NOMO-1 treated with DMSO at 0.1 percent for 48 hours (cell line): ENCODE data around the gene ASB2.

Source experiments
- DNase-seq: peaks from one replicate; lab custom pipeline; 2025; ENCODE audit not compliant: unreplicated experiment; lab: John Stamatoyannopoulos, UW

ASB2 gene

DNA sequence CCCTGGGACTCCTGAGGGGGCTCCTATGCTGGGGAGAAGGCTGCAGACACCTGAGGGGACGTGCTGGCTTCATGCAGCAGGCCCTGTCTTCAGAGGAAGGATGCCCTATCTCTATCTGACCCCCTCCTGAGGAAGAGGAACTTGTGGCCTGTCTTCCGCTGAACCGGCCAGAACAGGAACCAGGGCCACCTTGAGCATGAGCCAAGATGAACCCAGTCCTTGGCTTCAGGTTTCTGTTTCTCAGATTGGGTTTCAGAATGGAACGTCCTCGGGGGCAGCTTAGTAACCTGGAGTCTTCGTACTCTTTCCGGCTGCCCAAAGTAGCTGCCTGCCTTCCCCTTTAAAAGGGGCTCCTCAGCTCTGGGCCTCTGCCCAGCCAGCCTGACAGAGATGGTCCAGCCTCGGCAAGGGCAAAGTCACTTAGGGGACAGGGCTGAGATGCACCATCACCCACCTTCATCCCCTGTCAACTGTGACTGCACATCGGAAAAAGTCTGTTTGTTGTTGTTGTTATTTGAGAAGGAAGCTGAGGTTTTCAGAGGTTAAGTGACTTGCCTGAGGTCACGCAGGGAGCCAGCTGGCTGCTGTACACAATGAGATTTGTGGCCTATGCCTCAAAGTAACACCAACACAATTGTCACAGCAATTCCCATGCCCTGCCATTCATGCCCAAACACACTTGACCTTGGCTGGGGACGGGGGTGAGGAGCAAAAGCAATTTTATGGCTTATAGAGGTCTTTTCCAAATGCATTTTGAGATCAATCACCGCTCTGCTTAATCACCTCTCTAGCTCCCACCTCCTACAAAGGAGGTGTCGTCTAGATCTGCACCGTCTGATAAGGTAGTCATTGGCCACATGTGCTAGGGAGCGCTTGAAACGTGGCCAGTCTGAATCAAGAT, 13.4 kb downstream of the ASB2 start:
- peak; percentile 87 for DNase-seq

DNA sequence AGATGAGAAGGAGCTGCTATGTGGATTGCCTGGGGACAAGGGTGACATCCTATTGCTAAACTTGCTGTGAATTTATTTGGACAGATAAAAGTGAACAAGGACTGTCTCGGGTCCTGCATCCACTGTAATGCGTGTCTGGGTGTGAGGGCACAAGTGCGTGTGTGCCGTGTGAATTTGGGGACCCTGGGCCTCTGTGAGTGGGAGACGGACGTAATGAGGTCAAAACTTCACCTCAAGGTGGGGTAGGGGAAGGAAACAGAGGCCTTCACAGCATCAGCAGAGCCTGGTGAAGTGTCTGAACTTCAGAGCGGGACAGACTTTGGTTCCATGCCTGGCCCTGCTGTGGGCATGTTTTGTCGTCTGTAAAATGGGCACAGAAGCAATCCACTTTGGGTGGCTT, 14.8 kb downstream of the ASB2 start:
- DNase-seq = no peak

DNA sequence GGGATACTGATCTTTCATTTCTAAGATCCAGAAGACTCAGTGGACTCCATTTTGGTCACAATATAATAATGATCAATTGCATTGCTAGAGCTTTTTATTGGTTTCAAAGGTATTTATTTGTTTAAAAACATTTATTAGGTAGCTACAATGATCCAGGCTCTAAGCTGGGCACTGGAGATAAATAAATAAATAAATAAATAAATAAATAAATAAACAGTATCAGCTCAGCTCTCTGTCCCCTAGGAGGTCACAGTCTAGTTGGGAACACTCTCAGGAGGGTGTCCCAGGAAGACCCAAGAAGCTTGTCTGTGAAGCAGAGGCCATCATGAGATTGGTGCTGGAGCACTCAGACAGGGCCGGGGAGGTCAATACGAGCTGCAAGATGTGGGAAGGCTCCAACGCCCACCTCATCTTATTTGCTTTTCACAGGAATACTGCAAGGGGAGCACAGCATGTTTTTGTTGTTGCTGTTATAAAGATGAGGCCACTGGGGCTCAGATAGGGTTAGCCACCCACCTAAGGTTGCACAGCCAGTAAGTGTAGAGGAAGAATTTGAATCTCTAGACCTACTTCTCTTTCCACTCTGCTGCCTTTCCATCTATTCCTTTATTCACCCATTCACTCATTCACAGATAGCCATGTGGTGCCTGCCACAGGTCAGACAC, 15.5 kb downstream of the ASB2 start:
- DNase-seq = no peak

DNA sequence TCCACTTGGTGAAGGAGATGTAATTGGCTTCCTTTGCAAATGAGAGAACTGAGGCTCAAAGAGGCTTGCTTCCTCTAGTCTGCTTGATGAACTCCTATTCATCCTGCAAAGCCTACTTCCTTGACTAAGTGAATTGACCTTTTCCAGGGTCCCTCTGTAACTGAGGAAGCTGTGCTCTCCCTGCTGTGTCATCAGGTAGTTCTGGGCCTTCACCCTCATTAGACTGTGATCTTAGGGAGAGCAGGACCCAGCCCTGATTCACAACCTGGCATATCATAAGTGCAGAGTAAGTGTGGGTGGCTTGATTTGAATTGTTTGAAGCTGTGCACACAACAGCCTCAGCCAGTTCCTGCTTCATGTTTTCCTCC, 16.3 kb downstream of the ASB2 start:
- no peak for DNase-seq

DNA sequence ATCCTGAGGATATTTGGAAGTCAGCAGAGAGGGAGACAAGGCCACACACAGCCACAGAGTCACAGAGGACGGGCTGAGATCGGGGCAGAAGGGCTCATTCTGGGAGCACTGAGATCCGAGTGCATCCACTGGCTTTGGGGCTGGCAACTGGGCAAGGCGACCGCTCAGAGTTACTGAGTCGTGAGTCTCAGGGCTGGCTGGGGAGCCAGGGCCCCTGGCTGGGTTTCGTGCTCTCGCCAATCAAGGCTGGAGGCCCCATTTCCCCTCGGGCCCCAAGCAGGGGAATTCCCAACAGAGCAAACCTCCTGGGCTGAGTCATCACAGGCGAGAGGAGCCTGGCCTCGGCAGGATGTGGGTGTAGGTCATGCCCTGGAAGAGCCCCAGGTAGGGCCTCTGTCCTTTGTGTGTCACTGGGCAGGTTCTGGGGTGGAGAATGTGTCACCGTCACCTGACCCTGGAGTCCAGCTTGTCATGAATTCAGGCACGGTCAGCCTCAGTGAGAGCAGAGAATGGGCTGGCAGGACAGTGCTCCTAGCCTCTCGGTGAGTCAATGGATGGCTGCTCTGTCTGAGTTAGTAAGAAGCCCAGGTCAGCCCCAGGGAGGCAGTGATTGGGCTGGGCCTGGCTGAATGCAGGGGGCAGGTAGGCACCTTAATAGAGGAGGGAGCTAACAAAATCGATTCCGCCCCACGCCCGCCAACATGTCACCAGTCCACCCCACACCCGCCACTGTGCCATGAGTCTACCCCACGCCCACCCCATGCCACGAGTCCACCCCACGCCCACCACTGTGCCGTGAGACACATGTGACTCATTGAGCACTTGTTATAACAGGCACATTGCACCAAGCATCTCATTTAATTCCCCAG, 16.9 kb downstream of the ASB2 start:
- peak; percentile 80 for DNase-seq

DNA sequence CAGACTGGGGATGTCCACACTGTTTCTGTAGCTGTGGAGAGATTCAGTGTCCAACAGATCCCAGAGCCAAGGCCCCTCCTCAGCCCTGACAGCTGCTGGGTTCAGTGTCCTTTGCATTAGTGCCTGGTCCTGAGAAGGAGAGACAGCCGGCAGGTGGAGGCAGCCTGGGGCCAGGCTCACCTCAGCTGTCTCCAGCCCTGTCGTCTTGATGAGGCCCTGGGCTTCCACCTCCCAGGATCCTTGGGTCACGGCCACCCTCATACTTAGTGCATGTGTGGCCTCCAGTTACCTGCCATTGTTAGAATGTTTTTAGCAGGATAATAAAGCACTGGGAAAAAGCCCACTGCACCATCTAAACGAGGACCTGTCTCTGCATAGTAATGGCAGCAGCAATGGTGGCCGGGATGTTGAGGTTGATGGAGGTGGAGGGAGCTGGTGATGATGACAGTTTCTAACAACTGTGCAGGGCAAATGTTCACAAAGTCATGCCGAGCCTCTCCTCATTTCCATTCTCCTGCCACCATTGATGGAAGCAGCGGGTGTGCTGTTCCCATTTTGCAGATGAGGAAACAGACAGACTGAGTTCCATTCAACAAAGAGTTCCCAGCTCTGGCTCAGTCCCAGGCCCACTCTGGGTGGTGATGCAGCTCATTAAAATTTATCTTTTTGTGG, 17.7 kb downstream of the ASB2 start:
- DNase-seq = no peak

DNA sequence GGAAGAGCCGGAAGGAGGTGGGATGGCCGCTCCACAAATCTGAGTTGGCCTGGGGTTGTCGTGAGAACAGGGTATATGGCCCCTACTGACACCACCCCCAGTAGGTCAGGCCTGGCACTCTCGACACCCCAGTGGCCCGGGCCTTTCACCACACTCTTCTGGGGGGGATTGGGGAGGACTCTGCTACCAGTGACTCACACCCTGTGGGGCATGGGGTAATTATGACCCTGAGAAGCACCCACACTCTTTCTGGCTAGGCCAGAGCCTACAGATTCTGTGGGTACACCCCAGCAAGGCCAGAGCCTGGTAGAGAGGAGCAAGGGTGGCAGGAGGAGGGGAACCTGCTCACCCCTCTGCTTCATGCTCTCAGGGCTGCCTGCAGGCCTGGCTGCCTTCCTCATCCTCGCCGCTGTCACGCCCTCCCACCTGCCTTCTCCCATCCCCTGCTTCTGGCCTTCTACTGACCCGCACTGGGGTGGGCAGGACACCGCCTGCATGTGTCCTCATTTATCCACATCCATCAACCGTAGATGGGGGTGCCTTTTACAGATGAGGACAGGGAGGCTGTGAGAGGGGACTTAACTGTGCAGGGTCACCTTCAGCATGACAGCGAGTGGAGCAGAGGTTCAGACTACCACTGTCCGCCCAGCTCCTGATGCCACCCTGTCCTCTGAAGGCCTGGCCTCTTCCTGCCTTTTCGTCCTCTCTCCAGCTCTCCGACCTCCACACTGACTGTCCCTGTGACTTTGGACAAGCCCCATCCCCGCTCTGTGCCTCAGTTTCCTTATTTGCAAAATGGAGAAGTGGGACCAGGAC, 18.4 kb downstream of the ASB2 start:
- no peak for DNase-seq

DNA sequence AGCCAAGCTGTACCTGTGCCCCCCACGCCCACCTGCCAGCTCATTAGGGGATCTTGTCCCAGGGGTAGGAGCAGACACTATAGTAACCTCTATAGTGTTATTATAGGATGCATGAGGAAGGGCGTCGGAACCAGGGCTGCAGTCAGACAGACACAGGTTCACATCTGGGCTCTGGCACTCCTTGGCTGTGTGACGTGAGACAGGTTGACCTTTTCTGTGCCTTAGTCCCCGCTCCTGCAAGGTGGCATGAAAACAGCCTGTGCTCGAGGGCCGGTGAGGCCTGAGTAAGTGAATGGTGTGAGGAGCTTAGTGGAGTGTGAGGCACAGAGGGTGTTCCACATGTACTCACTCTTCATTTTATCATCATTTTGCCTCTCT, 19.0 kb downstream of the ASB2 start:
- DNase-seq = no peak

DNA sequence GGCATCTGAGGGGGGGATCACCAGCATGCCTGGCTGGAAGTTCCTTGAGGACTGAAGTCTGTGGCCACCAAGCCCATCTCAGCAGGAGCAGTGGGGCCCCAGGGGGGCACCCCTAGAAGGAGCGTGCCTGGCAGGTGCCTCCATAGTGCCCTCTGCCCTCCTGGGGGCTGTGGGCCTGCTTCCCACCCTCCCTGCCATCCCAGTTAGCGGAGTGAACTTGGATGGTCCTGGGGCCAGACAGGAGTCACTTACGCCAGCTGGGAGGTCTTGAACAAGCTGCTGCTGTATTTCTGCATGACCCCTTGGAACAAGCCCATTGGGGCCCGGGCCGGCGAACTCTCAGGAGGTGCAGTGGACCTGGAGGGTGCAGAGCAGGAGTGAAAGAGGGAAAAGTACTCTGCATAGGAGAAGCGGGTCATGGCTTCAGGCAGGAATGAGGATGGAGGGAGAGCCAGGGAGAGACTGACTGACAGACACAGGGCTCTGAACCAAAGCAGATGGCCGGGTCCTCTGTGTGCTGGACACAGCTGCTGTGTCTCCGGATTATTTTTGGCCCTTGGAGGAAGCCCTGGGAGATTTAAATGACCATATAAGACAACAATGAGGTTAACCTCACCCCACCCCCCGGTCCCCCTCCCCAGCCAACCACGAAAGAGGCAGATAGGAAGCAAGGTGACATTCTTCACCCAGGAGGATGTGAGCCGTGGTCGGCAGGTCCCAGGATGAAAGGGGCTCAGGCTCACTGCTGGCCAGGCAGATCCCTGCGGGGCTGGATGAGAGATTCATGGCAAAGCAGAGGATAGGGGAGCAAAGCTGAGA, 19.6 kb downstream of the ASB2 start:
- DNase-seq = no peak

DNA sequence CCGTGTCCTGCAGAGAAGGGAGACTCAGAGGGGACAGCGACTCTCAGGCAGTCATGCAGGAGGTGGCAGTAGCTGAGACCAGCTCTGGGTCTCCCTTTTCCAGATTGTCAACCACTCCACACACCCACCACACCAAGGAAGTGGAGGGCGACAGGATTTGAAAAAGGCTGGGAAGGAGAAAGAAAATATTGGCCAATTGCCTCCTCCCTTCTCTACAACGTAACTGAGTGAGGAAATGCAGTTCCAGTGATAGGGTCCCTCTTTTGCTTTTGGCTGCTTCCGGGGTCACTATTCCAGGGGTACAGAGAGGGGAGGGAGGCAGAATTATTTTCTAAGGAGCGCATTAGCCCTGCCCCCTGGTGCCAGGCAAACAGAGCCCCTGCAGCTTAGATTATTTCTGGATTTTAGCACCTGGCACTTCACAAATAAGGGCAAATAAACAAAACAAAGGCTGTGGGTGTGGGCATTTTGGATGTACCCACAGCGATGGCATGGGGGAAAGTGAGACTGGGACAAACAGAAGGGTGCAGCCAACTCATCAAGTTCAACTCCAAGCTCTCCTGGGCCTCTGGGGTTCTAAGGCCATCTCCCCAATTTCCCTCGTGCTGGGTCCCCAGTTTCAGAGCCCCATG, 20.4 kb downstream of the ASB2 start:
- DNase-seq = peak; percentile 39

DNA sequence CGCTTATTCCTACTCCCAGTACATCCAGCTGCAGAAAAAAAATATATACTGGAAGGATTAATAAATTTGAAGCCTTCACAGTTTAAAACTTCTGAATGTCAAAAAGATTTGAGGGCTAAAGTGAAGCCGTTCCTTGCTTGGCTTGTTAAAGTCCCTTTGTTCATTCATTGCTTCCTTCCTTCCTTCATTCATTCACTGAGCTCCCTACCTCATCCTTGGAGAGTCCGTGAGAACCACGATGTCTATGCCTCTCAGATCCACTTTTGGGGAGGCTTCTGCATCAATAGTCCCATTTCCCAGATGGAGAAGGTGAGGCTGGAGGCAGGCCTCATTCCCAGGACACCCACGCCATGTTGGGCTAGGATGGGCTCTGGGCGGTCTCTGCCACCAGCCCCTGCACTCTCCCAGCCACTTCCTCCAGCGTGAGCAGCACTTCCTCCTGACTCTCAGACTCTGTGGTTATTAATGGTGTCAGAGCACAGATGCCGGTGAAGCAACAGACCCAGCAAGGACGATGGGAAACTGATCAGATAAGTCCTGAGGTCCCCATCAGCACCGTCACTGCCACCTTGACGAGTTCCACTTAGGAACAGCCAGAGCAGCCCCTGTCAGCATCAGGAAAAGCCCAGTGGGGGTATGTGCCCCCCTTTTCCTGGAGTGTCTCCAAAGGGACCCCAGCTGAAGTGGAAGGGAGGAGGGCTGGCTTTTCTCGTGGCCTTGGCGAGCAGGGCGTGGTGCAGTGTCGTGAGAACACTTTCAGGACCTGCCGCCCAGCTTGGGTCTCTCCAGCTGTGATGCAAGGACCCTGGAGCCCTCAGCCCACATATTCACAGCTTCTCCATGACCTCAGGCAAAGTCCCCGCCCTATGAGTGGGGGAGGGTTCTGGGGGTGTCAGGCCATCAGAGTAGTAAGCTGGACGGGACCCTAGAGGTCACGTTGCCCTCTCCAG, 21.2 kb downstream of the ASB2 start:
- peak; percentile 94 for DNase-seq

DNA sequence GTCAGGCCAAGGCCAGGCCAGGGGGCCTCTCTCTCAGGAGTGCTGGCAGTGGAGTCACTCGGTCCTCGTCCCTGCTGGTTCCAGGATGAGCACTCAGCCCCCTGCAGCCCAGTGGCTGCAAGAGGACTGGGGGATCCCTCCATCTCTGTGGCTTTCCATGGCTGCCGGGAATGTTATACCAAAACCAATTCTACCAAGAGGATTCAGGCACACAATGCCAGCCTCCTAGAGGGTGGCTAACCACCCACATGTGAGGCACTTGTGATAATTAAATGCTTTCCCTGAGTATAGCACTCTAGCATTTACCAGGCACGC, 21.9 kb downstream of the ASB2 start:
- DNase-seq = no peak

DNA sequence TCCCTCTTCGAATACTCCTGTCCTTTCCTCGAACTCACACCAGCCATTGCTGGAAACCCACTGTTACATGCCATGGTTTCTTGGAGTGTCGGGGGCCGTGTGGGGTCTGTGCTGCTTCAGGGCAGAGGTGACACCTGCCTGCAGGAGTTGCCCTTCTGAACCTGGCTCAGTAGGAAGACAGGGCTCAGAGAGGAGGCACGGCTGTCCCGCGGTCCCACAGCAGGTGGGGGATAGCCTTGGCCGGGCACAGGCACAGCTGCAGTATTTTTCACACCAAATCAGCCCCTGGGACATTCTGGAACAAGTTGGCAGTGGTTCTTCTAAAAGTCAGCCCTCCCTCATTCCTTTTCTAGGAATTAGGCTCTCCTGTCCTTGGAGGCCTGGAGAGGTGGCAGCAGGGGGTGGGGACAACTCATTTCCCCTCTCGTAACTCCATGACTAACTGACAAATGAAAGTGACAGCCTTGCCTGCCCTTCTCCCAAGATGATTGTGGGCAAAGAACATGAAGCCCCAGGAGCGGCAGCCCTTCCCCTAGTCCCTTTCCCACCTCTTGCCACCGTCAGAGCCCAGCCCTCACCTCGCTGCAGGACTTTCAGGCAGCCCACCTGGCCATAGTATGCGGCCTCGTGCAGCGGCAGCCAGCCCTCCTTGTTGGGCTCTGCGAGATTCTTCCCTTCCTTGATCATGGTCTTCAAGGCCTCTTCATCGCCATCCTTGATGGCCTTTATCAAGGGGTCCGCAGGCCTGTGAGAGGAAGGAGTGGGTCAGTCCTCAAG, 22.4 kb downstream of the ASB2 start:
- DNase-seq = no peak

DNA sequence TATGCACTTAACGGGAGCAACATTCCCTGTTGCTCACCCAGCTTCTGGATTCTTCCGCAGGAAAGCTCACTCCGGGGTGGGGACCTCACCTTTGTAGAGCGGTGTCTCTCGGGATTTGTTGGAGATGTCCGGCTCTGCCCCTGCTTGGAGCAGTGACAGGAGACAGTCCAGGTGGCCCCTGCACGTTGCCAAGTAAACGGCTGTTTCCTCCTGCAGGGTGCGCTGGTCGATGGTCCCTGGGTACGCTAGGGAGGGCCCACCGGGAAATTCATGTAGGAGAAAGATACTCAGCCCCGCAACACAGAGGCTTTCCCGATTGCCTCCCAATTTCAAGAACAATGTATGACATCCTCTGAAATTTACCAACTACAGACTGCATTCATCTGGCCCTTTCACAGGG, 23.1 kb downstream of the ASB2 start:
- DNase-seq = no peak

DNA sequence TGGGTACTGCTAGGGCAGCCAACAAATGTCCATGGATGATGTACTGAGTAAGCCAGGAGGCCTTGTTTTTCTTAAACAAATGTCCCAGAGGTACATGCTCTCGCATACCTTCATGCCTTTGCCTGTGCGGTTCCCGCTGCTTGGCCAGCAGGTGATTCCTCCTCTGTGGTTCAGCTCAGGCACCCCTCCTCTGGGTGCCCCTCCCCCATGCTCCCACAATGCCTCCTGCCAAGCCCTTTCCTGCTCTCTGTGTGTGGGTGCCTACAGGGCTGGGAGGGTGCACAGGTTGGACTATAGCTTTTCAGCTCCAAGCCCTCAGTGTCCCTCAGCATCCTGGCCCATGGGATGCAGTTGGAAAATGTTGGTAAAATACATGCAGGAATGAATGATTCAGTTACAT, 23.5 kb downstream of the ASB2 start:
- no peak for DNase-seq

DNA sequence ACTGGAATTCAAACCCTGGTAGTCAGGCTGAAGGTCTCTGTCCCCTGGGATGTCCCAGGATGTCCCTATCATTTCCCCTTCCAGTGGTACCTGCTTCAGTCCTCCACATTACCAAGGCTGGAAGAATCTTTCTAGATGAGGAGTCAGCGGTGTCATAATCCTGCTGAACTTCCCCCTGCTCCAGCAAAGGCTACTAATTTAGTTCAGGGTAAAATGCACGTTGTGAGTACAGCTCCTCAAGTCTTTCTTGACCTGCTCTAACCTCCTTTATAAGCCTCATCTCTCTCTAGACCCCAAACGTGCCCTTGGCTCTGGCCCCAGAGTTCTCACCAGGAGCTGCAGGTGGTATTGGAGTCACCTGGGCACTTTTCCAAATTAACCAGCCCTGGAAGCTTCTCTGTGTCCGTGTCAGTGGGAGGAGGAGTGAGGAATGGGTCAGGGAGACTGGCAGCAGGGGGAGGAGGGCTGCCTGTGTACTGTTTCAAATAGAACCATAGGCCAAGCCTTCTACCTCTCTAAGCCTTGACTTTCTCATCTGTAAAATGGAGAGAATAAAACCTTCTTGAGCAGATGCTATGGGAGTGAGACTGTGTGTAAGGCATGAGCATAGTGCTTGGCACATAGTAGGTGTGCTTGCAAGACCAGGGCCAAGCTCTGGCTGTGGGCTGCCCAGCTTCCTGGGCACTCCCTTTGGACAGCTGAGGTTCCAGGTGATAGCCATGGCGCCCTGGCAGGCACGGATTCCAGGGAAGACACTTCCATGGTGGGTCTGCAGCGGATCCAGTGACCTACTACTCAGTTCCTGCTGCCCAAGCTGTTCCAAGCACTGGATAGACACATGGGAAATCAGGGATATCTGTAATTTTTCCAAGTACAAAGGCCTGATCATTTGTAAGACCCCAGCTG, 24.5 kb downstream of the ASB2 start:
- DNase-seq = peak; percentile 6
